Activated CD4-positive, alpha-beta T cell treated with anti-CD3 and anti-CD28 coated beads, Interleukin-2, amount 50 U/mL, for 4 hours (primary cell): Measurements from ENCODE around the gene WSB1.
"Not testable (repeated sequence)": the region's sequence is repeated elsewhere in the genome, so short reads cannot be mapped to it uniquely, and the experiment has no call there.

ENCODE experiments used
- DNase-seq, 2 experiments: peaks; one replicate each; pipeline ENCODE4 v3.0.0-alpha.2; 2020

The WSB1 gene

GRCh38 chr17:27293898-27294688 is at the start of gene WSB1:
Gene WSB1 (plus strand): TSS chr17:27294114. CDS start chr17:27294396, 282 bp downstream.
- DNase-seq, result peak; percentile 87 to 88

- DNase-seq, result no peak
Observed at GRCh38 chr17:27244491-27245223, 49.3 kb upstream of the WSB1 start.

- peak; percentile 13 to 22 for DNase-seq
Observed at GRCh38 chr17:27245230-27245696, 48.7 kb upstream of the WSB1 start.

GRCh38 chr17:27246537-27246936 is 47.4 kb upstream of the WSB1 start:
- DNase-seq, result no peak

GRCh38 chr17:27247071-27247957 is 46.6 kb upstream of the WSB1 start:
- DNase-seq, result no peak

GRCh38 chr17:27247958-27248342 is 46.0 kb upstream of the WSB1 start:
- DNase-seq, result no peak

GRCh38 chr17:27250791-27251190 is 43.1 kb upstream of the WSB1 start:
- not testable (repeated sequence) for DNase-seq

- DNase-seq, result not testable (repeated sequence)
Observed at GRCh38 chr17:27254802-27255201, 39.1 kb upstream of the WSB1 start.

- no peak for DNase-seq
Observed at GRCh38 chr17:27256225-27257030, 37.5 kb upstream of the WSB1 start.

- DNase-seq, result no peak
Observed at GRCh38 chr17:27257031-27257357, 36.9 kb upstream of the WSB1 start.

GRCh38 chr17:27259356-27259755 is 34.6 kb upstream of the WSB1 start:
- no peak for DNase-seq

- no peak for DNase-seq
Observed at GRCh38 chr17:27263386-27263785, 30.5 kb upstream of the WSB1 start.

- no peak for DNase-seq
Observed at GRCh38 chr17:27264068-27264812, 29.7 kb upstream of the WSB1 start.

- DNase-seq, result no peak
Observed at GRCh38 chr17:27265333-27265732, 28.6 kb upstream of the WSB1 start.

- DNase-seq, result no peak
Observed at GRCh38 chr17:27266228-27266627, 27.7 kb upstream of the WSB1 start.

- no peak for DNase-seq
Observed at GRCh38 chr17:27268394-27269085, 25.4 kb upstream of the WSB1 start.

- DNase-seq, result no peak
Observed at GRCh38 chr17:27269201-27269600, 24.7 kb upstream of the WSB1 start.

- no peak for DNase-seq
Observed at GRCh38 chr17:27269974-27270373, 23.9 kb upstream of the WSB1 start.

GRCh38 chr17:27276653-27277156 is 17.2 kb upstream of the WSB1 start:
- no peak for DNase-seq

- DNase-seq, result not testable (repeated sequence)
Observed at GRCh38 chr17:27279132-27279531, 14.8 kb upstream of the WSB1 start.

- DNase-seq, result no peak
Observed at GRCh38 chr17:27280527-27280926, 13.4 kb upstream of the WSB1 start.
